MM.1S (cell line): ENCODE results near the gene BMP8B.
"Not testable (repeated sequence)": the region's sequence is repeated elsewhere in the genome, so short reads cannot be mapped to it uniquely, and the experiment has no call there.

ENCODE experiments used
- DNase-seq: peaks from one replicate; pipeline ENCODE4 v3.0.0-alpha.2; 2015
- H2AFZ ChIP-seq: fragments of 300-600 bp; sonication (generic); 2 replicates; pipeline ENCODE4 v1.6.0; 2016; ENCODE audit warnings: antibody characterized with exemption, low read length
- H3F3A ChIP-seq: fragments of 300-600 bp; sonication (generic); 2 replicates; pipeline ENCODE4 v1.6.1; 2016; ENCODE audit warnings: mild to moderate bottlenecking, antibody characterized with exemption, low read length, moderate library complexity, mixed read lengths; ENCODE audit not compliant: insufficient read depth
- H3K27ac ChIP-seq: fragments of 300-600 bp; sonication (generic); 2 replicates; pipeline ENCODE4 v1.5.1; 2016; ENCODE audit warnings: mild to moderate bottlenecking, low read length
- H3K27me3 ChIP-seq: fragments of 300-600 bp; sonication (generic); replicated peaks from 2 replicates; pipeline ENCODE4 v1.6.0; 2016; ENCODE audit warnings: low read length; ENCODE audit not compliant: insufficient read depth
- H3K36me3 ChIP-seq: fragments of 300-600 bp; sonication (generic); replicated peaks from 2 replicates; pipeline ENCODE4 v1.6.1; 2016; ENCODE audit warnings: mild to moderate bottlenecking, low read length, mixed read lengths; ENCODE audit not compliant: insufficient read depth
- H3K4me1 ChIP-seq: fragments of 300-600 bp; sonication (generic); 2 replicates; pipeline ENCODE4 v1.6.1; 2016; ENCODE audit warnings: low read length, mixed read lengths
- H3K4me2 ChIP-seq: fragments of 300-600 bp; sonication (generic); 2 replicates; pipeline ENCODE4 v1.6.0; 2016; ENCODE audit warnings: low read depth, low read length
- H3K4me3 ChIP-seq: fragments of 300-600 bp; sonication (generic); 2 replicates; pipeline ENCODE4 v1.5.1; 2016; ENCODE audit warnings: low read length, mixed read lengths
- H3K79me2 ChIP-seq: fragments of 300-600 bp; sonication (generic); 2 replicates; pipeline ENCODE4 v1.6.1; 2016; ENCODE audit warnings: mixed run types, low read length, mixed read lengths
- H3K9ac ChIP-seq: fragments of 300-600 bp; sonication (generic); 2 replicates; pipeline ENCODE4 v1.6.1; 2016; ENCODE audit warnings: low read length, mixed read lengths
- H3K9me2 ChIP-seq: fragments of 300-600 bp; sonication (generic); replicated peaks from 2 replicates; pipeline ENCODE4 v1.6.1; 2016; ENCODE audit warnings: mild to moderate bottlenecking, low read length, mixed read lengths; ENCODE audit not compliant: insufficient read depth
- H3K9me3 ChIP-seq: fragments of 300-600 bp; sonication (generic); replicated peaks from 2 replicates; pipeline ENCODE4 v1.6.1; 2016; ENCODE audit warnings: mild to moderate bottlenecking, low read length, mixed read lengths; ENCODE audit not compliant: insufficient read depth
- H4K20me1 ChIP-seq: fragments of 300-600 bp; sonication (generic); 2 replicates; pipeline ENCODE4 v1.6.1; 2016; ENCODE audit warnings: mild to moderate bottlenecking, low read length, moderate library complexity, mixed read lengths; ENCODE audit not compliant: insufficient read depth
- CTCF ChIP-seq: fragments of 300-600 bp; sonication (generic); IDR thresholded peaks from 2 replicates; pipeline ENCODE4 v1.5.1; 2016; ENCODE audit warnings: antibody characterized with exemption, low read length, mixed read lengths
- EZH2 ChIP-seq: fragments of 300-600 bp; sonication (generic); optimal IDR thresholded peaks from 2 replicates; pipeline ENCODE3; 2017; ENCODE audit warnings: low read depth, mild to moderate bottlenecking, antibody characterized with exemption, low read length, mixed read lengths
- EZH2phosphoT487 ChIP-seq: fragments of 300-600 bp; sonication (generic); IDR thresholded peaks from 2 replicates; pipeline ENCODE4 v1.6.1; 2018; ENCODE audit warnings: antibody characterized with exemption, low read length

Gene BMP8B

GRCh38 chr1:39819091-39819812 is 30.6 kb upstream of the BMP8B start:
- no peak for TF ChIP-seq EZH2
- no peak for TF ChIP-seq CTCF
- no peaks in the 10 kb centered on the region for H3K27me3 ChIP-seq
- no peak overlapping the region for H2AFZ ChIP-seq
- H3K79me2 ChIP-seq = no peaks in the 10 kb centered on the region
- H3K9me2 ChIP-seq = no peaks in the 10 kb centered on the region
- peaks cover 17% of the 10 kb centered on the region for H3K4me1 ChIP-seq
- H3F3A ChIP-seq = peaks cover 5% of the 10 kb centered on the region; the same call in 1 of the 2 replicates
- H3K9me3 ChIP-seq = no peaks in the 10 kb centered on the region
- no peak overlapping the region for H3K9ac ChIP-seq
- H3K4me2 ChIP-seq = no peak overlapping the region
- no peaks in the 10 kb centered on the region for H4K20me1 ChIP-seq
- no peak overlapping the region for H3K27ac ChIP-seq
- no peak for DNase-seq
- H3K4me3 ChIP-seq = no peak overlapping the region
- H3K36me3 ChIP-seq = no peaks in the 10 kb centered on the region

- Histone ChIP-seq H3K4me3 (no peak overlapping the region), H3K4me2 (no peak overlapping the region), H3K27ac (no peak overlapping the region), H3K9me2 (no peaks in the 10 kb centered on the region), H3F3A (peaks cover 5% of the 10 kb centered on the region; the same call in 1 of the 2 replicates), H3K79me2 (no peaks in the 10 kb centered on the region), H3K9me3 (no peaks in the 10 kb centered on the region), H3K27me3 (no peaks in the 10 kb centered on the region), H4K20me1 (no peaks in the 10 kb centered on the region), H2AFZ (no peak overlapping the region), H3K4me1 (peaks cover 15% of the 10 kb centered on the region), H3K36me3 (no peaks in the 10 kb centered on the region), H3K9ac (no peak overlapping the region)
- no peak for DNase-seq
- no peak for TF ChIP-seq EZH2phosphoT487
- no peak for TF ChIP-seq EZH2
- no peak for TF ChIP-seq CTCF
Measured at GRCh38 chr1:39818482-39818881, 29.8 kb upstream of the BMP8B start.

GRCh38 chr1:39817091-39817932 is 28.6 kb upstream of the BMP8B start:
- peak; percentile 99 for DNase-seq

More at GRCh38 chr1:39817091-39817932, 28.6 kb upstream of the BMP8B start:
- Histone ChIP-seq H3K4me3 (peak overlapping the region; percentile 38; the same call in 1 of the 2 replicates), H3K4me2 (peak overlapping the region; percentile 63; the same call in 1 of the 2 replicates), H3K4me1 (peaks cover 15% of the 10 kb centered on the region), H3K9ac (peak overlapping the region; percentile 50; the same call in 1 of the 2 replicates), H2AFZ (peak overlapping the region; percentile 46), H3K27ac (peak overlapping the region; percentile 82; the same call in 1 of the 2 replicates)
- not testable (repeated sequence) for H3K9me3 ChIP-seq, H3K36me3 ChIP-seq, H3F3A ChIP-seq, H4K20me1 ChIP-seq, H3K9me2 ChIP-seq, H3K27me3 ChIP-seq, H3K79me2 ChIP-seq
- peak; percentile 49 for TF ChIP-seq CTCF
